Measurements from ENCODE around the gene CETN3.

The CETN3 gene

DNA sequence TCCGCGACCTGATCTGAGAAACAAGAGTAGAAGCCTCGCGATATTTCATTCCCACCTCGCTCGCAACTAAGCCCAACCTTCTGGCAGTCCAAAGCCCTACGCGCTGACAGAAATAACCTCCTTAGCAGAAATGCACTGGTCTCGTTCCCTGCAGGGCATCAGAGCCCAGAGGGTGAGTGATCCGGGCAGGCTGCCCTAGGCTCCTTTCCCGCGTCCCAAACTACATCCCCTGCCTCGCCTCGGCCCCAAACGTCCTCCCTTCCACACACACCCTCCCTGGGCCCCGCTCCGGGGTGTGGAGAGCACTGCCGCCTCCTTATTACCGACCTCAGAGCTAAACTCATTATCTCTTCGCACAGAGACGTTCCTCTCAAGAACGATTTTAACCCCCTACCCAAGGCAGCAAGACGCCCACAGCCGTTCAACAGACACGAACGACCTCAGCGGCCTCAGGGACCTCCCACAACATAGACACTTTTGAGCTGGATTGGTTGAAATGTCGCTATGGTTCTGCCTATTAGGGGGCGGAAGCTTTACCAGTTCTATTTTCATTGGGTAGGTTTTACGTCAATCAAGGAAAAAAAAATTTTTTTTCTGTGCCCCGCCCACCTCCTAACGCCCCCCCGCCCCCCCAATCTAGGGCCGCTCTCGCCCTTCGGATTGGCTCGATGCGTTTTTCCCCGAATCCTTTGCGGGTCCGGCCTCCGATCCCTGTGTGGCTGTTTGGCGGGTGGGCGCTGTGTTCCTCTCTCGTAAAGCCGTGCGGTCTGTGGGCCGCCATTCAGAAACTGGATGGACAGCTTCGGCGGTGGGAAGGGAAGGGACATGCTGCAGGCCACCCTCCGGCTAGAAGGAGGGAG is at the start of gene CETN3:
Gene CETN3 (minus strand): TSS at position 439 of the 860 bp plus-strand sequence. CDS start 95 bp downstream, at position 344.
- in situ Hi-C loops (cut with MboI; ENCODE audit: low sequenced_read_pairs), result no loop called here

DNA sequence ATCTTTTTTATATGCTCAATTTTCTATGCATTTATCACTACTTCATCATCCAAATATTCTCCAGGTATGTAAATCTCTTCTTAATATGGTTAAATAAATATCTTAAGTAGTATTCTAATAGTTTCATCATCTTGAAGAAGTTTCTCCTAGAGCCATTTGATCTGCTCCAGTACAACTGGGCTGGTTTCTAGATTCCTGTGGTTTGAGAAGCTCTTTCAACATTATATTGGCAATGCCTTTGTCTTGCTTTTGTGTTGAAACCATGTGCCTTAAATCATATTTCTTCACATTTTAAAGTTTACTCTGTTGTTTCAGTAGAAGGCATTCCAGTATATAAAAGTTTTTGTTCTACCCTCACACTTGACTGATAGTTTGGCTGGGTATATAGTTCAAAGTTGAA is 37.4 kb upstream of the CETN3 start:
- in situ Hi-C loops (cut with MboI; ENCODE audit: low sequenced_read_pairs), result no loop called here

DNA sequence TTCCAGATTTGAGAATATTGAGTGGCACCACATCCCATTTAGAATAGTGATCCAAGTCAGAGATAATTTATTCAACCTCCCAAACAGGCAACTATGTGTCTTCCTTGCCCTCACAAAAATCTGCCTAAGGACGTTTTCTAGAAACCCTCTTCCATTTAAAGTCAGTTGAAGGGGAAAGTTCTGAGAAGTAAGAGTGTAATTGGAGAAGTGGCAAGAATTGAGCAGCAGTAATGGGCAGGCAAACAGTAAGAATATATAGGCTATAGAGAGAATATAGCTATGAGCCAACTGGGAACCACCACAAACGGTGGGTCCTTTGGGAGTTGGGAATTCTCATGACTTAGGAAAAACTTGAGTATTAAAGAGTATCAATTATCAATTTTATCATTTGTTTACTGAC is 31.1 kb upstream of the CETN3 start:
- in situ Hi-C loops (cut with MboI; ENCODE audit: low sequenced_read_pairs), result no loop called here

DNA sequence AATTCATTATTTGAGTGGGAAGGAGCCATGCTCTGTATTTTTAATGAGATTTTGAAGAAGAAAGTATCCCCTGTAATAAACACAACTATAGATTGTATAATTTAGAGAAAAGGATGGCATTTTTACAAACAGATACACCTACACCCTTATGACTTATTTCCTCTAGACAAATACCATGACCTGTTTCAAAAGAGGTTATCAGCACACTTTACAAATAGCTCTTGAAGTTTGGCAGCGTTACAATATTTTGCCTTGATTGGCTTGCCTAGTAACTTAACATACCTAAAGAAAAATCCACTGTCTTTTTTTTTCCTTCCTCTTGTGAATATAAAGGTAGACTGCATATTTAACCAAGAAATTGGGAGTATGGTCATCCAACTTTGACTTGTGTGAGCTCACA is 28.5 kb upstream of the CETN3 start:
- in situ Hi-C loops (cut with MboI; ENCODE audit: low sequenced_read_pairs), result no loop called here

DNA sequence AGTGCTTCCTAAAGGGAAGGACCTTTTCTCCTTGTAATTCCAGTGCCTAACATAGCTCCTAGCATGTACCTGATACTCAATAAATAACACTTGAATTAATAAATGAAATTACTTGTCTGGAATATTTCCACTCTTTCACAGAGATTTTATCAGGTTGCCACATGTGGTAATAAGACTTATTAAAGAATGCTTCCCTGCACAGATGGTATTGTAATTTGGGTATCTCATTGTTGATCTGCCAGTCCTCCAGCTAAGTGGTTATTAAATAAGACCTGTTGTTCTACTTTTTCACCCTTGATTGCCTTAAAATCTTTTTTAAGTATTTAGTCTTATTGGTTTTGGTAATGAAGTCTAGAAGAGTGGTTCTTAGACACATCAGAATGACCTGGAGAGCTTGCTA is 28.1 kb upstream of the CETN3 start:
- in situ Hi-C loops (cut with MboI; ENCODE audit: low sequenced_read_pairs), result no loop called here

DNA sequence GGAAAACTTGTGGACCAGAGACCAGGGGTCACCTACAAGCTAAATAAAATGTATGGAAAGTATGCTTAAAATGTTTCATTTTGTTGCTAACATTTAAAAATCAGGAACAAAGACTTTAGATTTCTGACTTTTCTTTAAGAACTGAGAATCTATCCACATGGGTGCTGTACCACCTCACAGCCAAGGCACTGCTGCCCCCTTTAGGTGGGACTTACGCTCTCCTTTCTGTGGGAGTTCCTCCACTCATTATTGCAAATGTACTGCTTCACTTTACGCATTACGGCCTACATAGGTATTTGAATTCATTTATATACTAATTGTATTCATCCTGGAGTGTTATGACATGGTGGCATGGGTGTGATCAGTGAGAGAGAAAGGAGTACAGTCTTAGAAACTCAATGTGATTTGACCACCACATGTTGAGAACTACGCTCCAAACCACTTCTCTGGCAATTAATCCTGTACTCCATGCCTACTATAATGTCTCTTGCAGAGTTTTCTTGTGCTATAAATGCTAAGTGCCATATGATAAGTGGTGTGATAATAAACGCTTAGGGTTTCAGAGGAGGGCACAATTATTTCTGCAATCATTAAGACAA is 24.7 kb upstream of the CETN3 start:
- in situ Hi-C loops (cut with MboI; ENCODE audit: low sequenced_read_pairs), result no loop called here

DNA sequence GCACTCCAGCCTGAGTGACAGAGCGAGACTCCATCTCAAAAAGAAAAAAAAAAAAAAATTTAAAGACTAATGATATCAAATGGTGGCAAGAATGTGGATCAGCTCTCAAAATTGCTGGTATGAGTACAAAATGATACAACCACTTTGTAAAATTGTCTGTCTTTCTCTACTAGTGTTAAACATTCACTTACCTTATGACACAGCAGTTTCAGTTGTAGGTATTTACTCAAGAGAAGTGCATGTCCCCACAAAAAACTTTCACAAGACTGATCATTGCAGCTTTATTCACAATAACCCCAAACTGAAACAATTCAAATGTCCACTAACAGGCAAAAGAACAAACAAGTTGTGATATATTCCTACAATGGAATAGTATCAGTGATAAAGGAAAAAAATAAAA is 14.7 kb upstream of the CETN3 start:
- in situ Hi-C loops (cut with MboI; ENCODE audit: low sequenced_read_pairs), result no loop called here

DNA sequence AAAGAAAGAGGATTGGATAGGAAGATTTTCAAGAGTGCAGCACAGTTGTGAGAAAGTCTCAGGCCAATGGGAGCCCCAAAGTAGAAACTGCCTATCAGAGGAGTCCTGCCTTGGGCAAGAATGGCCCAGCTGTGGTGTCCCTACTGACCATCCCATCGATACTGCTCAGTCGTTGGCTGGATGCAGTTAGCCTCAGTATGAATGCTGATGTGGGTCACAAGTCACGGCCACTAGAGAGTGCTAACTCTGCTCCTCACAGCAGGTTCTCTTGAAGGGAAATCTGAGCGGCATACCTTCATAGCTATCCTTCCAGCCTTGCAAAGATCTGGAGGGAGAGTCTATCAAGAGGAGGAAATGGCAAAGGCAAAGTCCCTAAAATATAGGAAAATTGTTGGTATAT is 11.6 kb upstream of the CETN3 start:
- in situ Hi-C loops (cut with MboI; ENCODE audit: low sequenced_read_pairs), result no loop called here

DNA sequence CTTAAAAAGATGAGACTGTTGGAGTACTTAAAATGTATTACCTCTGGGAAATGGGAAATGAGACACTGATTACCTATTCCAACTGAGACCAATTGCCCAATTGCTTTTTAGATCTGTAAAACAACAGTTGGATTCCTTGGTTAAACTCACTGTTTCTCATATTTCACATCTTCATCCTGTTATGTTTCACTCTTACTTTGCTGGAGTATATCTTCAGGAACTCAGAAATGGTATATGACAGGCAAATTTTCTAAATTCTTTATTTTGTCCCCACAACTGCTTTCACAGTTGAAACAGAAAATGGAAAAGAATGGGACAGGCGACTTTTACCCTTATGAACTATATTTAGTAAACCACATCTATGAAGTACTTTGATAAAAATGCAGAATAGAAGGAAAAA is 8.7 kb upstream of the CETN3 start:
- in situ Hi-C loops (cut with MboI; ENCODE audit: low sequenced_read_pairs), result no loop called here

DNA sequence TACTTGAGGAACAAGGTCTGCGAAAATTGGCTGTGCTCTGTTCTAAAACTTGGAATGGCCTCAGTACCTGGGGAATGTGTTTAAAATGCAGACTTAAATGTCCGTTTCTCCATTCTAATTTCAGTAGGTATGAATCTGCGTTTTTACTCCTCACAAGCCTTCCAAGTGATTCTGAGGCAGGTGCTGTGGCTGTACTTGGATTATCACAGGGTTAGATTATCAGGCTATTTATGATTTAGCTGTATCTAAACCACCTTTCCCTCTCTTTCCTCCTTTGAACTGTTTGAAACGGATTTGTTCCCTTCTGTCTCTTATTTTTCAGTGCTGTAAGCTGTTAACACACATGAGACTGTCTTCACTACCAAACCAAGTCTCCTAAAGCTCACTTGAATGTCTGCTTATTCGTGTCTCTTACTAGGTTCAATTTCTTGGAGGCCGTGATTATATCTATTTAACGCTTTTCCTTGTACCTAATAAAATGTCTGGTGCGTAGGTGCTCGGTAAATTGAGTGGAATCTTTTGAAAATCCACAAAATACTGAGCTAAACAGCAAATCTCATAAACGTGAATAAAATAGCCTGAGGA is 714 bp upstream of the CETN3 start:
- in situ Hi-C loops (cut with MboI; ENCODE audit: low sequenced_read_pairs), result no loop called here

DNA sequence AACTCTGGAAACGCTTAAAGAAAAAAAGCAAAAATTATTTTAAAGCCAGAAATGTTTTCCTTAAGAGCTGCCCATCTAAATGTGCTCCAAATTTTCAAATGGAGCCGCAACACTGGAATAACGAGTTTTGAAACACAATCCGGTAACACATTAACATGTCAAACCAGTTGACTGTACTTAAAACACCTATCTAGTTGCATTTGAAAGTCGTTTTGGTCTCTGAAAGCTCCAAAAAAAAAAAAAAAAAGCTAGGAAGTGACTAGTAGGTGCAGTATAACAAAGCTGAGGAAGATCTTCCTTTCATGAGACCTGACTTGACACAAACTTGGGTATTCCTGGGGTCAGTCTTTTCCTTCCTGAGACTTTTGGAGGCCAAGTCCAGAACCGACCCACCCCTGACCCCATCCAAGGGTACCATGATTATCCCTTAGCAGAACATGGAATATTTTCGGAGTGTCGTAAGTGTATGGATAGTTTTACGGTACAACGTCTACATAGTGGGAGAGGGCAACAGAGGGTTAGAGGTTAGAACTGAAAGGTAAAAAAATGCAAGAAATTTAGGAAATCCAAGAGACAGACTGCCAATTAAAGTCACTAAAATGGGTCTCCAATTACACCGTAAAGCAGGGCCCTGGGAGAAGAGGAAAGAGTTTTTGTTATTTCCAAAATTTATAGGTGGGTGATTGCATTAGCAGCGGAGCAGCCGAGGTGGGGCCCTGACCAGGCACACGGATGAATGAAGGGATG is 812 bp downstream of the CETN3 start:
- in situ Hi-C loops (cut with MboI; ENCODE audit: low sequenced_read_pairs), result no loop called here

DNA sequence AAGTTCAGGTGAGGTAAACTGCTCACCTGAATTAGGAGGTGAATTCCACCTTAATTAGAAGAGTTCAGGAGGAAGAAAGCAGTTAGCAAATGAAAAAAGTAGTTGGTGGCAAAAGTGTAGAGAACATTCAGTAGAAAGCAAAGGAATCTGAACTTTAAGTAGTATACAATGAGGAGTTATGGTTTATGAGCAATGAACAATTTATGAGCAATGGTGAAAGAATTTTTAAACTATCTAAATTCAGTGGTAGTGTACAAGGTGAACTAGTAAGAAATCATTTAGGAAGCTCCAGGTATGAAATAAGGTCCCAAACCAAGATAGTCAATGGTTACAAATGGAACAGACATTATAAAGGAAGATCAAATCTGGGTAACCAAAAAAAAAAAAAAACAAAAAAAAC is 3.1 kb downstream of the CETN3 start:
- in situ Hi-C loops (cut with MboI; ENCODE audit: low sequenced_read_pairs), result no loop called here

DNA sequence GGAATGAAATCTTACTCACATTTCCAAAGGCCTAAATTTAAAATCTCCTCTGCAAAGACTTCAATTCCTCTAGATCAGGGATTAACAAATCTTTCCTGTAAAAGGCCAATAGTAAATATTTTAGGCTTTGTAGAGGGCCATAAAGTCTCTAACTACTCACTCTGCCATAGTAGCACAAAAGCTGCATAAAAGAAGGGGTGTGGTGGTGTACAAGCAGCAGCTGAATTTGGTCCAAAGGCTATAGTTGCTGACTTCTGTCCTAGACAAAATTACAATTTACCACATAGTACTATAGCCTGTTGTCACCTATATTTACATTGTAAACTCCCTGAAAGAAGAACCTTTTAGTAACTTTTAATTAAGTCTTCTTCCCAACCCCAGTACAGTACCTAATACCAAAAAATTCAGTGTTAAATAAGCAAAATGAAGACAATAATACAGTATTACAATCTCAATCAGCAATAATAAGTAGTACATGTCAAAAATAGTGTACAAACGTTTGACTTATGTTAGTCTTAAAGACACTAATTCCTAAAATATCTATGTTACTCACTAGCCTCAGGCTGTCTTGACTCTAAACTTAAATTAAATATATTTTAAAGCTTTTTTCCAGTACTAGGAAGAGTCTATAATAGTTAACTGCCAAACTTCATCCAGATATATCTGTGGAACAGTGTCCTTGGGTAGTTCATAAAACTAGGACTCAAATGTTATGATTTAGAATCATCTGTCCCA is 6.9 kb downstream of the CETN3 start:
- in situ Hi-C loops (cut with MboI; ENCODE audit: low sequenced_read_pairs), result no loop called here

DNA sequence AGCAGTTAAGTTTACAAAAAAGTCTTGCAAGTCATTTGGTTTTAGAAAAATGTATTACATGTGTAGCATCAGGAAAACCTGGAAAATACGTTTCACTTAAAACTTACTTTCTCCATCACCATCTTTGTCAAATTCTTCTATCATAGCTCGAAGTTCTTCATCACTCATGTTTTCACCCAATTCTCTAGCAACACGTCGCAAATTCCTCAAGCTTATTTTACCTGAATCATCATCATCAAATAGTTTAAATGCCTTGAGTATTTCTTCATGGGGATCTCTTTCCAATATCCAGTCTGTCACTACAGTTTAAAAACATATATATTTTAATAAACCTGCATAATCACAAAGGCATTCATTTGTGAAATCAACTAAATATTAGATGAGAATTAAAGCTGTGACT is 10.3 kb downstream of the CETN3 start:
- in situ Hi-C loops (cut with MboI; ENCODE audit: low sequenced_read_pairs), result no loop called here

DNA sequence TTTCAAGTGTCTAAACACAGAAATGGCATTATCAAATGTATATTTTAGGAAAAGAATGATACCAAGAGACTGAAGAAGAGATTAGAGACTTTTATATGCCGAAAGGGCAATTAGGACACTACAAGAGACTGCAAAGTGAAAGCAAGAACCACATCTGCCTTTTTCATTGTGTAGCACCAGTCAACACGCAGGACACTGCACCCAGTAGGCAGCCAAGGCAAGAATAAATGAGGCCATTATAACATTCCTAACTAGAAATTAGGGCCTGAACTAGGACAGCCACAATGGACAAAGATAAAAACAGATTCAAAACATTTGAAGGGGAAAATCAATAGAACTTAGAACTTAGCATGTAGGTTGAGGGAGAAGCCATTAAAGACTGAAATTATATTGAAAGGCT is 10.8 kb downstream of the CETN3 start:
- in situ Hi-C loops (cut with MboI; ENCODE audit: low sequenced_read_pairs), result no loop called here

DNA sequence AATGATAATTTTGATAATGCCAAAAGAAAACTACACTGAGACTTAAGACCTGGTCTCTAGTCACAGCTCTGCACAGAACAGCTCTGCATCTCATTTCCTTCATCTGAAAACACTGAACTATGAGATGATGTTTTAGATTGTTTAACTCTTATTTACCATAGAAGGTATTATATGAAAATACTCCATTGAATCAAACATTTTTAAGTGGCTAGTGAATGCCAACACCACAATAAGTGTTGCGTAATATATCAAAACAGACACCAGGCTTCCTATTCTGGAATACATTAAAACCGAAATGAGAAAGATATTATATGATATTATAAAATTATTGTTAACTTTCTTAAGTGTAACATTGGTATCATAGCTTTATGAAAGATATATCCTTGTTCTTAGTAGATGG is 14.6 kb downstream of the CETN3 start:
- in situ Hi-C loops (cut with MboI; ENCODE audit: low sequenced_read_pairs), result no loop called here

DNA sequence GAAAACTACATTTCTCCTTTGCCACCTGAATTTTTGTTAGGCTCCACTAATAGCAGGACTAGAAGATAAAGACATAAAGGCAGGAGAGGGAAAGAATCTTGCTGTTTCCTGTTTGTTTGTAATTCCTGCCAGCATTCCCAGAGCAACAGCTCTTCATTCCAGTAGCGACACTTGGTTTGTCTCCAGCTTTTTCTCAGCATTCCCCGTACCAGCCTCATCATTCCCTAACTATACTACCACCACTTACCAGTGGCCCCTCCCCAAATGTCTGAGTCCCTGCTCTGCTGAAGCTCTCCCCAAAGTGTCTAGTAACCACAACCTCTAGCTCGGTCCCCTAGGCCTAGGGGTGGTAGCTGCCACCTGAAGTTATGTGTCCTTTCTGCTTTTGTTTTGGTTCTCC is 18.6 kb downstream of the CETN3 start:
- in situ Hi-C loops (cut with MboI; ENCODE audit: low sequenced_read_pairs), result no loop called here

DNA sequence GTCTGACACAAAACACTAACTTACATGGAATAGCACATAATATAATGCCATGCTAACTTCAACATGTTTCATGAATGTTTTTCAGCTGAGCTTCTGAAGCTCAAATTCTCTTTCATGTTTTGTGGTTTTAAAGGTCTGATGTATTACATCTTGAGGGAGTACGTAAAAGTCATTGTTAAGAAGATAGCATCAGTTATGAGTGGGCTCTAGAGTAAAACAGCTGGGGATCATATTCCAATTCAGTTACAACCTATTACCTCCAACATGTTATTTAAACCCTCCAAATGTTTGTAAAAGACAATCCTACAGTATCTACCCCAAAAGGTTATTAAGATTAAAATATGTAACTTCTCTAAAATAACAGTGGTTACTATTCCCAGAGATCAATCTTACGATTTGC is 19.2 kb downstream of the CETN3 start:
- in situ Hi-C loops (cut with MboI; ENCODE audit: low sequenced_read_pairs), result no loop called here

DNA sequence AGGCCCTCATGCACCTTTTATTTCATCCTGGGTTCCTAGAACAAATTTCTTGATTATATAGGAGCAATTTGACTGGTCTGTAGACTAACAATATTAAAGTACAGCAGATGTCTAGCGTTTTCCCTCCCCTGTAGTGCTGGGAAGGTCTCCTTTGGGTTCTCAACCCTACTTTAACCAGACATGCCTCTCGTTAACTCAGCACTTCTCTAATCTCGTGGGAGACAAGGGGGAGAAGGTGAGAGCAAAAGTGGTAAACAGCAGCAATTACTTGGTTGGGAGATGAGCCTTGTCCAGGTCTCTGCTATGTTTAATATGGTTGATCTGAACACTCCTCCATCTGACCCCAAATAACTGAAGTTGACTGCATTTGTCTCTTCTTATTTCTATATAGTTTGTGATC is 22.0 kb downstream of the CETN3 start:
- in situ Hi-C loops (cut with MboI; ENCODE audit: low sequenced_read_pairs), result no loop called here

DNA sequence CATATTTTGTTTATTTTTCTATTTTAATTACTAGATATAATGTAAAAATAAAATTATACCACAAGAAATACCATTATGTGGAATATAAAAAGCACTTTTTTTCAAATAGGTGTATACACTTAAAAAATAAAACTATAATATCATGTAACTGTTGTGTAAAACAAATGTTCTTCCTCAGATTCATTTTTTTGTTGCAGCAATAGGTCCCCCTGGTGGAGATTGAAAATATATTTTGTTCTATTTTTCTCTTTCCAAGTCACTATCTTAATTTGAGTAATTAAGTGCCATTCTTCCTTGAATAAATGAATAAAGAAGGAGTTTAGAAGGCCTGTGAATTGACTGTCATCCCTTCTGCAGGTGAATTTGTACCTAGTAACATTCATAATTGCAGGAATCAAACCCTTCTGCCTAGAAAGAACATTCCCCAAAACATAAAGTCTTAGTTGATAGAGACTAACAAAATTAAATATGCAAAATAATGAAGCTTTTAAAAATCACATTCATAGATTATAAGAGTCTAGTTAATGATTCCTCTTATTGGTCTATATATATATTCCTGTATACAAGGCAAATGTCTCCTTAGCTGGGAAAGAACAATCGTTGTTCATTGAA is 23.4 kb downstream of the CETN3 start:
- in situ Hi-C loops (cut with MboI; ENCODE audit: low sequenced_read_pairs), result no loop called here

DNA sequence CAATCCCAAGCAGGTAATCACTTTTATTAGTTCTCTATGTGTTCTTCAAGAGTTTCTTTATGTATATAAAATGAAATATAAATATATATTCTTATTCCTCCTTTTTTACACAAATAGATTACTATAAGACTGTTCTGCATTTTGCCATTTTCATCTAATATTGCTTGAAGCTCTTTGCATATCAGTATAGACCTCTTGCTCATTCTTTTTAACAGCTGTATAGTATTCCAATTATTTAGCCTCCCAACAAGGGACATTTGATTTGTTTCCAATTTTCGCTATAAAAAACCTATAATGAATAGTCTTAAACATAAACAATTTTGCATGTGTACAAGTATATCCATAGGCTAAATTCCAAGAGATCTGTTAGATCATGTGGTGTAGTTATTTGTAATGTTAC is 25.2 kb downstream of the CETN3 start:
- in situ Hi-C loops (cut with MboI; ENCODE audit: low sequenced_read_pairs), result no loop called here

All from hTERT RPE-1 (cell line).